Measurements from ENCODE around the gene KIF2A. TPM values are rescaled to one million over a fixed set of nuclear protein-coding genes. Genes with fewer than 3 reads are reported as not detected.

KIF2A gene
- 36.4 and 38.4 TPM in 2 replicates for total RNA-seq

GRCh38 chr5:62305715-62306322 is at the start of gene KIF2A:
KIF2A (plus strand) TSS chr5:62306206; CDS start chr5:62306473, 267 bp downstream.

GRCh38 chr5:62403411-62404250 is 97.6 kb downstream of the KIF2A start, which contains the start of gene DIMT1:
DIMT1 (minus strand) TSS chr5:62403905; CDS start chr5:62403772, 133 bp downstream.

GRCh38 chr5:62412549-62413329 is 106.7 kb downstream of the KIF2A start, which contains the start of gene IPO11:
IPO11 (plus strand) TSS chr5:62412763; CDS start chr5:62437280, 24,517 bp downstream.

Other genes with a start within 250 kb of the KIF2A start
- gene DIMT1, start 97.7 kb downstream of the KIF2A start, total RNA-seq, result 47.3 and 58.3 TPM in 2 replicates
- gene IPO11, start 106.6 kb downstream of the KIF2A start, total RNA-seq, result 63.1 and 63.8 TPM in 2 replicates

All from mammary microvascular endothelial cell (primary cell).